Osteocyte (in vitro differentiated cells): ENCODE results near the gene SLC1A3. TPM values are rescaled to one million over a fixed set of nuclear protein-coding genes. Genes with fewer than 3 reads are reported as not detected.

Source experiments
- DNase-seq: peaks from one replicate; pipeline ENCODE4 v3.0.0; 2021; ENCODE audit warnings: mixed read lengths; ENCODE audit not compliant: unreplicated experiment; ENCODE audit errors: extremely low spot score
- H3K27ac Mint-ChIP-seq: one replicate; pipeline ENCODE4 v1.8.0; 2021; ENCODE audit warnings: mild to moderate bottlenecking, mixed read lengths; ENCODE audit not compliant: unreplicated experiment
- H3K27me3 Mint-ChIP-seq: one replicate; pipeline ENCODE4 v1.8.0; 2021; ENCODE audit warnings: mixed read lengths; ENCODE audit not compliant: unreplicated experiment
- H3K36me3 Mint-ChIP-seq: one replicate; pipeline ENCODE4 v1.8.0; 2021; ENCODE audit warnings: mixed read lengths; ENCODE audit not compliant: unreplicated experiment
- H3K4me1 Mint-ChIP-seq: one replicate; pipeline ENCODE4 v1.8.0; 2021; ENCODE audit warnings: mixed read lengths; ENCODE audit not compliant: unreplicated experiment
- H3K4me3 Mint-ChIP-seq: one replicate; pipeline ENCODE4 v1.8.0; 2021; ENCODE audit warnings: mild to moderate bottlenecking, moderate library complexity, mixed read lengths; ENCODE audit not compliant: unreplicated experiment
- H3K9me3 Mint-ChIP-seq: one replicate; pipeline ENCODE4 v1.8.0; 2021; ENCODE audit warnings: mixed read lengths; ENCODE audit not compliant: unreplicated experiment
- total RNA-seq: library from RNA; stranded (reverse); gene quantifications from 2 replicates; pipeline ENCODE4 v1.2.1, GENCODE V29; 2021
- TF ChIP-seq, protein P1 (sequence below): fragments of 200-600 bp; sonication (generic); IDR thresholded peaks from 2 replicates; pipeline ENCODE4 v1.5.0; 2021; ENCODE audit warnings: antibody characterized with exemption, mild to moderate bottlenecking, moderate library complexity

SLC1A3 gene
- total RNA-seq, 1 donor from 2014 or later: 19.9 TPM

- Mint-ChIP-seq H3K36me3 (no peaks in the 10 kb centered on the region), H3K4me1 (peaks cover 23% of the 10 kb centered on the region), H3K27me3 (peaks cover 3% of the 10 kb centered on the region), H3K9me3 (no peaks in the 10 kb centered on the region), H3K4me3 (peak overlapping the region; percentile 29), H3K27ac (peak overlapping the region; percentile 89)
- DNase-seq: no peak
- TF ChIP-seq, protein P1, sequence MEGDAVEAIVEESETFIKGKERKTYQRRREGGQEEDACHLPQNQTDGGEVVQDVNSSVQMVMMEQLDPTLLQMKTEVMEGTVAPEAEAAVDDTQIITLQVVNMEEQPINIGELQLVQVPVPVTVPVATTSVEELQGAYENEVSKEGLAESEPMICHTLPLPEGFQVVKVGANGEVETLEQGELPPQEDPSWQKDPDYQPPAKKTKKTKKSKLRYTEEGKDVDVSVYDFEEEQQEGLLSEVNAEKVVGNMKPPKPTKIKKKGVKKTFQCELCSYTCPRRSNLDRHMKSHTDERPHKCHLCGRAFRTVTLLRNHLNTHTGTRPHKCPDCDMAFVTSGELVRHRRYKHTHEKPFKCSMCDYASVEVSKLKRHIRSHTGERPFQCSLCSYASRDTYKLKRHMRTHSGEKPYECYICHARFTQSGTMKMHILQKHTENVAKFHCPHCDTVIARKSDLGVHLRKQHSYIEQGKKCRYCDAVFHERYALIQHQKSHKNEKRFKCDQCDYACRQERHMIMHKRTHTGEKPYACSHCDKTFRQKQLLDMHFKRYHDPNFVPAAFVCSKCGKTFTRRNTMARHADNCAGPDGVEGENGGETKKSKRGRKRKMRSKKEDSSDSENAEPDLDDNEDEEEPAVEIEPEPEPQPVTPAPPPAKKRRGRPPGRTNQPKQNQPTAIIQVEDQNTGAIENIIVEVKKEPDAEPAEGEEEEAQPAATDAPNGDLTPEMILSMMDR: no peak
These were observed 15.7 kb upstream of the SLC1A3 start for GRCh38 chr5:36590513-36591286.

DNA sequence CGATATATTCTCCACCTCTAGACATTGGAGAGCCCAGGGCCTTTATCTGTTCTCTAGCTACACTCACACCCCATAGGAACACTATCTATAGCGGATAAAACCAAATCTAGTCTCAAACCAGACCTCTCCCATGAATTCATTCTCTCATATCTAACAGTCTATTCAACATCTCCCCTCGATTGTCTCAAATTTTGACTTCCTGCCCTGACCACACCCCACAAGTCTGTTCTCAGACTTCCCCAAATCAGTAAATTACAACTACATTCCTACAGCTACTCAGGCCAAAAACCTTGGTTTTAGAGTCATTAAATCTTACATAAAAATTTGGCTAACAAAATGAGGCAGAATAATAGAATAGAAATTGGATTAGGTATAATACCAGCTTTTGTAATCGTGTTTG, 12.5 kb upstream of the SLC1A3 start:
- Mint-ChIP-seq H3K27me3 (peaks cover 5% of the 10 kb centered on the region), H3K9me3 (no peaks in the 10 kb centered on the region), H3K36me3 (no peaks in the 10 kb centered on the region), H3K4me1 (peaks cover 23% of the 10 kb centered on the region), H3K4me3 (no peak overlapping the region), H3K27ac (no peak overlapping the region)
- no peak for DNase-seq
- TF ChIP-seq, protein P1: no peak

DNA sequence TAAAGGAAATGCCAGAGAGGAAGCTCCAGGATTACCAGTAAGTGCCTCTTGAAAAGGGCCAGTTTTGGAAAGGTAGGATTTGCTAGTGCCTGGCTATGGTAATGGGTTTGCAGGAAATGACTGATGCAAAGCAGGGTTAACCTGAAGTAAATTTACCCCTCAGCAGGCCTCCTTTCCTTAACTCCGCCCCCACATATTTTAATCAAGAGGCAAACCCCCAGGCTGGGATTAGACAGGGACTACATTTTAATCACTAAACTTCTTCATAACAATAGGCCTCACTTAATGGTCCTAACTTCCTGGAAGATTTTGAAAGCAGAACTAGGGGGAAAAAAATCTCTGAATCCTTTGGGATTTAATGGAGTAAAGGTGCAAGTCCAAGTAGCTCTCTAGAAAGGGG, 10.2 kb upstream of the SLC1A3 start:
- no peak overlapping the region for H3K27ac Mint-ChIP-seq
- TF ChIP-seq, protein P1: no peak

DNA sequence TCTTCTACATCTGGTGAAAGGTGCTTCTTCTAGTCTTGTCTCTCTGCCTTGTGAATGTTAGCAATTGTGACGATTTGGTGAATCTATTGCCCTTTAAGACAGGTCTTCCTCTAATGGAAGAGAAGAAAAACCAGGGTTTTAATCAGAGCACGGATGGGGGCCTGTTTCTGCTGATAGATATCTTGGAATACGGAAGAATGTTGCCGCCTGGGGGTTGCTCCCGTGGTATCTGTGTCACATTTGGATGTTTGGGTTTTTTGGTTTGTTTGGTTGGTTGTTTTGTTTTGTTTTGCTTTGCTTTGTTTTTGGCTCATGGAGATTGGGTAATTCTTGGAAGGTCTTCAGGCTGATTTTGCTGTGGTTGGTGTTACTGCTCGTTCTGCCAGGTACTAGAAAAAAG, 9.7 kb upstream of the SLC1A3 start:
- DNase-seq: no peak
- Mint-ChIP-seq H3K9me3 (no peaks in the 10 kb centered on the region), H3K36me3 (no peaks in the 10 kb centered on the region), H3K4me1 (peaks cover 7% of the 10 kb centered on the region), H3K4me3 (no peak overlapping the region), H3K27ac (no peak overlapping the region), H3K27me3 (peaks cover 6% of the 10 kb centered on the region)
- TF ChIP-seq, protein P1: no peak

More for the DNA sequence above, 10.2 kb upstream of the SLC1A3 start:
- H3K4me3 Mint-ChIP-seq: no peak overlapping the region
- DNase-seq: no peak
- peaks cover 5% of the 10 kb centered on the region for H3K27me3 Mint-ChIP-seq
- no peaks in the 10 kb centered on the region for H3K9me3 Mint-ChIP-seq
- H3K4me1 Mint-ChIP-seq: peaks cover 12% of the 10 kb centered on the region
- no peaks in the 10 kb centered on the region for H3K36me3 Mint-ChIP-seq

DNA sequence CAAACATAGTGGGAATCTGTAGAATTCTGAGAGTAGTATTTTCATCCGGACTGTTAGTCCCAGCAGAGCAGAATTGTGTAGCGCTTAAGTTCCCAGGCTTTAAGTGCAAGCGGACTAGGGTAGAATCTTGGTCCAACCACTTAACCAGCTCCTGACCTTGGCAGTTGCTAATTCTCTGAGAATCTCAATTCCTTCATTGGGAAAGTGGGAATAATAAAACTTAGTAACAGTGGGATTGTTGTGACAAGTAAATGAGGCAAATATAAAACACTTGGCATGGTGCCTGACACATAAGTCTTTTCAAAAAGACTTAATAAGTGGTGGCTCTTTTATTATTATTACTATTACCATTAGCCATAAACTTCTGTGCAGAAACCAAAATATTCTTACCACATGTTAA, 8.4 kb upstream of the SLC1A3 start:
- no peak for DNase-seq
- Mint-ChIP-seq H3K4me3 (no peak overlapping the region), H3K27ac (no peak overlapping the region), H3K4me1 (peaks cover 3% of the 10 kb centered on the region), H3K27me3 (peaks cover 11% of the 10 kb centered on the region), H3K36me3 (no peaks in the 10 kb centered on the region), H3K9me3 (no peaks in the 10 kb centered on the region)
- TF ChIP-seq, protein P1: no peak
